ENCODE data around the gene NLRP4.

Gene NLRP4, protein sequence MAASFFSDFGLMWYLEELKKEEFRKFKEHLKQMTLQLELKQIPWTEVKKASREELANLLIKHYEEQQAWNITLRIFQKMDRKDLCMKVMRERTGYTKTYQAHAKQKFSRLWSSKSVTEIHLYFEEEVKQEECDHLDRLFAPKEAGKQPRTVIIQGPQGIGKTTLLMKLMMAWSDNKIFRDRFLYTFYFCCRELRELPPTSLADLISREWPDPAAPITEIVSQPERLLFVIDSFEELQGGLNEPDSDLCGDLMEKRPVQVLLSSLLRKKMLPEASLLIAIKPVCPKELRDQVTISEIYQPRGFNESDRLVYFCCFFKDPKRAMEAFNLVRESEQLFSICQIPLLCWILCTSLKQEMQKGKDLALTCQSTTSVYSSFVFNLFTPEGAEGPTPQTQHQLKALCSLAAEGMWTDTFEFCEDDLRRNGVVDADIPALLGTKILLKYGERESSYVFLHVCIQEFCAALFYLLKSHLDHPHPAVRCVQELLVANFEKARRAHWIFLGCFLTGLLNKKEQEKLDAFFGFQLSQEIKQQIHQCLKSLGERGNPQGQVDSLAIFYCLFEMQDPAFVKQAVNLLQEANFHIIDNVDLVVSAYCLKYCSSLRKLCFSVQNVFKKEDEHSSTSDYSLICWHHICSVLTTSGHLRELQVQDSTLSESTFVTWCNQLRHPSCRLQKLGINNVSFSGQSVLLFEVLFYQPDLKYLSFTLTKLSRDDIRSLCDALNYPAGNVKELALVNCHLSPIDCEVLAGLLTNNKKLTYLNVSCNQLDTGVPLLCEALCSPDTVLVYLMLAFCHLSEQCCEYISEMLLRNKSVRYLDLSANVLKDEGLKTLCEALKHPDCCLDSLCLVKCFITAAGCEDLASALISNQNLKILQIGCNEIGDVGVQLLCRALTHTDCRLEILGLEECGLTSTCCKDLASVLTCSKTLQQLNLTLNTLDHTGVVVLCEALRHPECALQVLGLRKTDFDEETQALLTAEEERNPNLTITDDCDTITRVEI

DNA sequence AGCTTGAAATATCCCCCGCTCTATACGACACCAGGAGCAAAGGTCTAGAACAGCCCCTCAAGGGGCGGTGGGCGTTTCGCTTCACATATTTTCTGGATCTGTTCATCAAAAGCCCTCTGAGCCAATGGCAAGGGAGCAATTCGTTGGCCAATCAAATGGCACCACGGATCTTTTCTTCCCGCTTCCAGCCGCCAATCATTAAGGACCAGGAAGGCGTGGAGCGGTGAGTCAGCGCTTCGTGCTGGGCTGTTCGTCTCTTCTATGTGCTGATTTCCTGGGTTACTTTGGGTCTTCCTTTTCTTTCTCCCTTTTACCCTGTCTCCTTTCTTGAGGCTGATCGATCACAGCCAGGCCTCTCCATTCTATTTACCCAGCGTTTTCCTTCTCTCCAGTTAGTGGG, at the start of gene NLRP4:
TSS of gene NLRP4 (plus strand) at position 201 of the 400 bp plus-strand sequence. CDS start 15,541 bp downstream, outside the sequence.
- no peak for TF ChIP-seq CTCF (IDR thresholded peaks at IDR 0.05)
- no peak within 1 kb of the TSS for H3K4me3 ChIP-seq
- no peak within 1 kb of the TSS for H3K27ac ChIP-seq
- no peak for DNase-seq (ENCODE audit: low spot score)

DNA sequence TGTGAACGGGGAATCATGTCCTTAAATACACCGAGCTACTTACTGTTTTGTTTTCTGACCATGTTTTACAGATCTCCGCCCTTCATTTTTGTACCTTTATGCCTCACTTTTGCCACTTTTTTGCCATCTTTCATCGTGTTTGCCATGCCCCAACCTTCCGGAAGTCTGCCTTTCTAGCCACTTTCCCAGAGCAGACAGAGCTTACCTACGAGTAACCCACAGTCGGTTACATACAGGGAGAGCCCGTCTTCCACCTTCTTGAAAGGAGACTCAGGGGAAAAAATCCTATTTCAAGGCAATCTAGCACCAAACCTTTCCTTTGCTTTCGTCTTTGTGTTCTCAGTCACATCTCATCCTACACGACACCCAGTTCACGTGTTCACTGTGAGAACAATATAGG, 41.3 kb upstream of the NLRP4 start:
- Histone ChIP-seq H3K4me3 (no peak overlapping the region), H3K27ac (no peak overlapping the region)
- no peak for TF ChIP-seq CTCF (IDR thresholded peaks at IDR 0.05)
- DNase-seq (ENCODE audit: low spot score), result no peak

GRCh38 chr19:55801416-55801815, 34.9 kb upstream of the NLRP4 start:
- TF ChIP-seq CTCF (IDR thresholded peaks at IDR 0.05), result no peak
- no peak for DNase-seq (ENCODE audit: low spot score)
- Histone ChIP-seq H3K4me3 (no peak overlapping the region), H3K27ac (no peak overlapping the region)

- TF ChIP-seq CTCF (IDR thresholded peaks at IDR 0.05), result no peak
- no peak overlapping the region for H3K4me3 ChIP-seq
These were observed 34.1 kb upstream of the NLRP4 start for GRCh38 chr19:55802281-55802680.

DNA sequence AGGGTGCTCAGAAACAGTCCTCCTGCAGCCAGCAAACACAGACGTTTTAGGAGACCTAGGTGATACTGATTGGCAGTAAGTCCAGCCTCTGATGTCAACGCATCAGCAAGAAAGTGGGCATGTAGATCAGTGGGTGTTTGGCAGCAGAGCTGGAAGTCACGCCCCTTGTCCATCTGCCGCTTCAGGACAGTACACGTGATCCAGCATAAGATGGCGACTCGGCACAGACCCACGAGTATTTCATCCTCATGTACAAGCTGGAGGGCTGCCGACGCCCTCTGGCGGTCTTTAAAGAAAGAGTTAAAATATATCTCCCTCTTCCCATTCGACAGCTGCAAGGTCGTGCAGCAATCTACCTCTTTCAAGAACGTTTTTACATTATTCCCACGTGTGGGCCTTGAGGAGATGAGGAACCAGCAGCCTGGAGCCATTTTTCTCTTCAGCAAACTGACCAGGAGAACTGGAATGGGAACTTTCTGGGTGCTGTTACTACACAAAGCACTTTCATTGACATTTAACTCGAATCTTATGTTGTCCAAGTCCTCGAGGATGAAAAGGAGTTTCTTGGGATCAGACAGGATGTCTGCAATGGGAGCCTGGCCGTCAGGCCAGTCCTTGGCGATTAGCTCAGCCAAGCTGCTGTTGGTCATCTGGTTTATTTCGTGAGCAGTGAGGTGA, 26.8 kb upstream of the NLRP4 start:
- no peak for TF ChIP-seq CTCF (IDR thresholded peaks at IDR 0.05)
- DNase-seq (ENCODE audit: low spot score), result no peak
- Histone ChIP-seq H3K27ac (no peak overlapping the region), H3K4me3 (no peak overlapping the region)

More at GRCh38 chr19:55802281-55802680, 34.1 kb upstream of the NLRP4 start:
- no peak overlapping the region for H3K27ac ChIP-seq
- no peak for DNase-seq (ENCODE audit: low spot score)

GRCh38 chr19:55811340-55811739, 25.0 kb upstream of the NLRP4 start:
- no peak overlapping the region for H3K4me3 ChIP-seq
- DNase-seq (ENCODE audit: low spot score), result no peak
- no peak for TF ChIP-seq CTCF (IDR thresholded peaks at IDR 0.05)
- H3K27ac ChIP-seq, result no peak overlapping the region

Data from coronary artery (tissue), 2 donors.